ENCODE data around the gene SLC39A10.

GRCh38 chr2:195656161-195656858 is 716 bp upstream of the SLC39A10 start:
- no peak for TF ChIP-seq CTCF (IDR thresholded peaks at IDR 0.05)
- TF ChIP-seq POLR2A (IDR thresholded peaks at IDR 0.05), result no peak
